Stimulated activated naive CD8-positive, alpha-beta T cell treated with anti-CD3 and anti-CD28 coated beads, Interleukin-15, Interleukin-2, amounts not matched to agents 100 ng/mL and 50 ng/mL, for 24 hours (primary cell): ENCODE results near the gene GNAT3.

Experiments
- H3K27ac Mint-ChIP-seq: one replicate; pipeline ENCODE4 v1.8.0; 2021; ENCODE audit warnings: mild to moderate bottlenecking, mixed read lengths
- H3K27me3 Mint-ChIP-seq: one replicate; pipeline ENCODE4 v1.8.0; 2021; ENCODE audit warnings: mixed read lengths
- H3K36me3 Mint-ChIP-seq: one replicate; pipeline ENCODE4 v1.8.0; 2021; ENCODE audit warnings: low read depth, mixed read lengths
- H3K4me1 Mint-ChIP-seq: one replicate; pipeline ENCODE4 v1.8.0; 2021; ENCODE audit warnings: low read depth, mixed read lengths
- H3K4me3 Mint-ChIP-seq: one replicate; pipeline ENCODE4 v1.8.0; 2021; ENCODE audit warnings: mild to moderate bottlenecking, mixed read lengths
- H3K9me3 Mint-ChIP-seq: one replicate; pipeline ENCODE4 v1.8.0; 2021; ENCODE audit warnings: mixed read lengths

Gene GNAT3

GRCh38 chr7:80459776-80460510, 51.9 kb downstream of the GNAT3 start:
- Mint-ChIP-seq H3K27ac (no peak overlapping the region), H3K9me3 (no peaks in the 10 kb centered on the region), H3K4me3 (no peak overlapping the region), H3K4me1 (no peaks in the 10 kb centered on the region), H3K27me3 (peaks cover 3% of the 10 kb centered on the region), H3K36me3 (no peaks in the 10 kb centered on the region)

GRCh38 chr7:80458822-80459725, 52.8 kb downstream of the GNAT3 start:
- Mint-ChIP-seq H3K4me3 (no peak overlapping the region), H3K36me3 (no peaks in the 10 kb centered on the region), H3K4me1 (no peaks in the 10 kb centered on the region), H3K9me3 (no peaks in the 10 kb centered on the region), H3K27me3 (peaks cover 3% of the 10 kb centered on the region), H3K27ac (no peak overlapping the region)

DNA sequence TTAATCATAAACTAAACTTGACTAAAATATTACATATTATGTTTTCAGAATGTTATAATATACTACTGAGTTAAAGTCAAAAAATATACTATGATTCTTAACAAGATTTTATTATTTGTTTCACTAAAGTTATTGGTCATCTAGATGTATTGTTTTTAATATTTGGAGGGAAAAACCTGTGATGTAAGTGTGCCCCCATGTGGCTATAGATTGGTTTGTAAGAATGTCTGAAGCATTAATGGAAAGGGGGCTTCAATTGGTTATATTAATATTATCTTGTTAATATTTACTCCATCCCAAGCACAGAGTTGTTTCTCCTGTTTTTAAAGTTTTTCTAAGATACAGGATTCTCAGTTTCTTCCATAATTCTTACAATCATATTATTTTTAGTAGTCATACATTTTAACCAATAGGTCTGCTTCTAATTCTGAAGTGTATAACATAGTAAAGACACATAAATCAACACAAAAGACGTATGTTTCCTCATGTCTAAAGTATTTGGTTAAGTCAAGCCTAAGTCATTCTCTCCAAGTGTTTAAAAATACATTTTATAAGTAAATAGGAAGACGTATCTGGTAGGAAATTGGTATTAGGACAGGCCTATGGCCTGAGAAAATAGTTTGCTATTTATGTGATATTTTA, 58.0 kb downstream of the GNAT3 start:
- H3K27ac Mint-ChIP-seq = no peak overlapping the region
- no peak overlapping the region for H3K4me3 Mint-ChIP-seq
- no peaks in the 10 kb centered on the region for H3K9me3 Mint-ChIP-seq
- no peaks in the 10 kb centered on the region for H3K4me1 Mint-ChIP-seq
- peaks cover 3% of the 10 kb centered on the region for H3K27me3 Mint-ChIP-seq
- H3K36me3 Mint-ChIP-seq = no peaks in the 10 kb centered on the region

- Mint-ChIP-seq H3K9me3 (no peaks in the 10 kb centered on the region), H3K36me3 (no peaks in the 10 kb centered on the region), H3K4me1 (no peaks in the 10 kb centered on the region), H3K4me3 (no peak overlapping the region), H3K27ac (no peak overlapping the region), H3K27me3 (no peaks in the 10 kb centered on the region)
Measured at GRCh38 chr7:80450621-80451308, 61.1 kb downstream of the GNAT3 start.

GRCh38 chr7:80449836-80450235, 62.0 kb downstream of the GNAT3 start:
- Mint-ChIP-seq H3K4me3 (no peak overlapping the region), H3K27ac (no peak overlapping the region), H3K9me3 (no peaks in the 10 kb centered on the region), H3K36me3 (no peaks in the 10 kb centered on the region), H3K4me1 (no peaks in the 10 kb centered on the region), H3K27me3 (no peaks in the 10 kb centered on the region)

- no peaks in the 10 kb centered on the region for H3K36me3 Mint-ChIP-seq
- no peaks in the 10 kb centered on the region for H3K9me3 Mint-ChIP-seq
- no peak overlapping the region for H3K27ac Mint-ChIP-seq
- H3K4me1 Mint-ChIP-seq = no peaks in the 10 kb centered on the region
- H3K4me3 Mint-ChIP-seq = no peak overlapping the region
- H3K27me3 Mint-ChIP-seq = no peaks in the 10 kb centered on the region
Measured at GRCh38 chr7:80445351-80445750, 66.5 kb downstream of the GNAT3 start.

- no peaks in the 10 kb centered on the region for H3K36me3 Mint-ChIP-seq
- no peaks in the 10 kb centered on the region for H3K27me3 Mint-ChIP-seq
- no peak overlapping the region for H3K27ac Mint-ChIP-seq
- H3K4me1 Mint-ChIP-seq = no peaks in the 10 kb centered on the region
- no peaks in the 10 kb centered on the region for H3K9me3 Mint-ChIP-seq
- H3K4me3 Mint-ChIP-seq = no peak overlapping the region
Measured at GRCh38 chr7:80444811-80445210, 67.1 kb downstream of the GNAT3 start.

DNA sequence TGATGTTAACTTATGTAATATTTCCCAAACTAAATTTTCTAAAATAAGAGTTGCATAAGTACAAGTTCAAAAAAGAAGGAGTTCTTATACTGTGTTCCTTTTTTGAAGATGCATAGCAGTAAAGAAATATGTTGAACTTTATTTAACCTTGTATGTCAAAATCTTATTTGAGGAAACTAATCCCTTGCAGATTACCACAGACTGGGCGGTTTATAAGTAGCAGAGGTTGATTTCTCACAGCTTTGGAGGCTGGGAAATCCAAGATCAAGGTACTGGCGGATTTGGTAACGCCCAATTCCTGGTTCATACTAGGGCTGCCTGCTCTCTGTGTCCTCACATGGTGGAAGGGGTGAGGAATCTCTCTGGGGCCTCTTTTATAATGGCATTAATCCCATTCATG, 68.5 kb downstream of the GNAT3 start:
- H3K9me3 Mint-ChIP-seq = no peaks in the 10 kb centered on the region
- no peak overlapping the region for H3K4me3 Mint-ChIP-seq
- H3K36me3 Mint-ChIP-seq = no peaks in the 10 kb centered on the region
- no peak overlapping the region for H3K27ac Mint-ChIP-seq
- H3K4me1 Mint-ChIP-seq = no peaks in the 10 kb centered on the region
- no peaks in the 10 kb centered on the region for H3K27me3 Mint-ChIP-seq

DNA sequence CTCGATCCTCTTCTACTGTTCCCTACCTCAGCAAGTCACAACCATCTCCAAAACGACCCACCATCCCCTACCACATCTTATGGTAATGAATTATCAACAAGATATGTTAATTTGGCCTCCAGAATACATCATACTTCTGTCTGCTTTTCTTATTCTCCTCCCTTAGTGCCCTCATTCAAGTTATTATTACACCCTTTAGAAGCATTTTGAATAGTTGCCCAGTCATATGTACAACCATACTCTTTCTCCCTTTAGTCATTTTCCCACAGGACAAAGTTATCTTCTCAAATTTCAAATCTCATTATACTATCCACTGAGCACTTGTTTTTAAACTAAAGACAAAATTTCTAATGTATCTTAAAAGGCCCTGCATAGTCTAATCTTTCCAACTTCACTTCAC, 71.0 kb downstream of the GNAT3 start:
- Mint-ChIP-seq H3K27ac (no peak overlapping the region), H3K4me1 (no peaks in the 10 kb centered on the region), H3K4me3 (no peak overlapping the region), H3K9me3 (no peaks in the 10 kb centered on the region), H3K27me3 (no peaks in the 10 kb centered on the region), H3K36me3 (no peaks in the 10 kb centered on the region)

- no peaks in the 10 kb centered on the region for H3K9me3 Mint-ChIP-seq
- no peak overlapping the region for H3K4me3 Mint-ChIP-seq
- H3K27ac Mint-ChIP-seq = no peak overlapping the region
- no peaks in the 10 kb centered on the region for H3K36me3 Mint-ChIP-seq
- no peaks in the 10 kb centered on the region for H3K4me1 Mint-ChIP-seq
- H3K27me3 Mint-ChIP-seq = no peaks in the 10 kb centered on the region
Measured at GRCh38 chr7:80439894-80440821, 71.7 kb downstream of the GNAT3 start.

DNA sequence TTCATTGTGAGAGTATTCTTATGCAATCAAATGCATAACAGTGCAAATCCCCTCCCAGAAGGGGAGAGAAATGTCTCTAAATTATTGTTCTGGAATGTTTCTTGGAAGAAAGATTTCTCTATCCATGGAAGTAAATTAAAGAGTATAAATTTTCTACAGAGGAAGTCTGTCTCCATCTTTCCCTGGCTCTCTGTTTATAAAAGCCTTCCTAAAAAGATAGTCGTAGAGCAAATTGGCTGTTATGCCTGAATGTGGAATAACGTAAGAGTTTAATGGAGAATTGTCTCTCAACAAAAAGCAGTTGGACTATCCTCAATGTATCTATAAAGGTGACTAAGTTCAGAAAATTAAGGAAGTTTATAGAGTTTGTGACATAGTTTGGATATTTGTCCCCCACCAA, 76.3 kb downstream of the GNAT3 start:
- H3K4me1 Mint-ChIP-seq = no peaks in the 10 kb centered on the region
- no peak overlapping the region for H3K27ac Mint-ChIP-seq
- H3K4me3 Mint-ChIP-seq = no peak overlapping the region
- no peaks in the 10 kb centered on the region for H3K9me3 Mint-ChIP-seq
- peaks cover 5% of the 10 kb centered on the region for H3K27me3 Mint-ChIP-seq
- no peaks in the 10 kb centered on the region for H3K36me3 Mint-ChIP-seq

- Mint-ChIP-seq H3K27ac (no peak overlapping the region), H3K4me3 (no peak overlapping the region), H3K4me1 (no peaks in the 10 kb centered on the region), H3K36me3 (no peaks in the 10 kb centered on the region), H3K9me3 (no peaks in the 10 kb centered on the region), H3K27me3 (peaks cover 5% of the 10 kb centered on the region)
Measured at GRCh38 chr7:80434047-80434446, 77.8 kb downstream of the GNAT3 start.

DNA sequence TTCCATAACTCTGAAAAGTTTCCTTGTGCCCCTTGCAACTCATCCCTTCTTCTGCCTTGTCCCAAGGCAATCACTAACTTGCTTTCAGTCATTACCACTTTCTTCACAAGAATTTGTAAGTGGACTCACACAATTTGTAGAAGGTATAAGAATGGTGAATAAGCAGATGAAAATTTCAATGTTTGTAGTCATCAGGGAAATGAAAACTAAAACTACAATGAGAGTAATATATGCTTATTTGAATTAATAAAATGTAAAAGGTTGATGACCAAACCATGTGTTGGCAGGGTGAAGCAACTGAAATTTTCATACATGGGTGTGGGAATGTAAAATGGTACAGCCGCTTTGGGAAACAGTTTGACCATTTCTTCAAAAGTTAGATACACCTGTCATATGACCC, 79.7 kb downstream of the GNAT3 start:
- no peak overlapping the region for H3K4me3 Mint-ChIP-seq

GRCh38 chr7:80429181-80429580, 82.7 kb downstream of the GNAT3 start:
- Mint-ChIP-seq H3K9me3 (no peaks in the 10 kb centered on the region), H3K36me3 (no peaks in the 10 kb centered on the region), H3K27me3 (no peaks in the 10 kb centered on the region), H3K27ac (no peak overlapping the region), H3K4me3 (no peak overlapping the region), H3K4me1 (no peaks in the 10 kb centered on the region)

More for the DNA sequence above, 79.7 kb downstream of the GNAT3 start:
- Mint-ChIP-seq H3K4me1 (no peaks in the 10 kb centered on the region), H3K27ac (no peak overlapping the region), H3K27me3 (peaks cover 5% of the 10 kb centered on the region), H3K36me3 (no peaks in the 10 kb centered on the region), H3K9me3 (no peaks in the 10 kb centered on the region)
